ENCODE data around the gene LGMN.

The LGMN gene

DNA sequence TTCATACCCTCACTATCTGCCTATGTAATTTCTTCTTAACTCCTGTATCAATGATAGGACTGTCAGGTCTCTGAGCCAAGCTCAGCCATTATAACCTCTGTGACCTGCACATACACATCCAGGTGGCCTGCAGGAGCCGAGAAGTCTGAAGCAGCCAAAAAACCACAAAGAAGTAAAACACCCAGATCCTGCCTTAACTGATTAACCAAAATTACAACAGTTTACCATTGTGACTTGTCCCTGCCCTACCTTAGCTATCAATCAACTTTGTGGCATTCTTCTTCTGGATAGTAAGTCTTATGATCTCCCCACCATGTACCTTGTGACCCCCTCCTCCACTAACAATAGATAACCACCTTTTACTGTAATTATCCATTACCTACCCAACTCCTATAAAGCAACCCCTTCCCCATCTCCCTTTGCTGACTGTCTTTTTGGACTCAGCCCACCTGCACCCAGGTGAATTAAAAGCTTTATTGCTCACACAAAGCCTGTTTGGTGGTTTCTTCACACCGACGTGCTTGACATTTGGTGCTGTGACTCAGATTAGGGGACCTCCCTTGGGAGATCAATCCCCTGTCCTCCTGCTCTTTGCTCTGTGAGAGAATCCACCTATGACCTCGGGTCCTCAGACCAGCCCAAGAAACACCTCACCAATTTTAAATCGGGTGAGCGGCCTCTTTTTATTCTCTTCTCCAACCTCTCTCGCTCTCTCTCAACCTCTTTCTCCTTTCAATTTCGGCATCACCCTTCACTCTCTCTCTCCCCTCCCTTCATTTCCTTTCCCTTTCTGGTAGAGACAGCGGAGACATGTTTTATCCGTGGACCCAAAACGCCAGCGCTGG lies 11.5 kb upstream of the LGMN start:
- DNase-seq, result no peak

DNA sequence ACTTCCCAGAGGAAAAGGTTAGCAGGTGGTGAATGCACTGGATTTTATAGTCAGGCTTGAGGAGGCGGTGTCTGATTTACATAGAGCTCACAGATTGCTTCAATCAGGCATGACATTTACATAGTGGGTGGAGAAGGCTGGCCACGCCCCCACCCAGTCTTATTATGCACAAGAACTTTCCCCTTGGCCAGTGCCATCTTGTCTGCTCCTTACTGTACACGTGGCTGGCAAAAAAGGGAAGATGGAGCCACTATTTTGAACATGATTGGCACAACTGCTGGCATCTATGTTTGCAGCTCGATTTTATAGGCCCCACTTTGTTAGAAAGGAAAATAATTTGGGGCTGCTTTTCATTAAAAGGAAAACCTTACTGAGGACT lies 10.9 kb upstream of the LGMN start:
- DNase-seq, result no peak

DNA sequence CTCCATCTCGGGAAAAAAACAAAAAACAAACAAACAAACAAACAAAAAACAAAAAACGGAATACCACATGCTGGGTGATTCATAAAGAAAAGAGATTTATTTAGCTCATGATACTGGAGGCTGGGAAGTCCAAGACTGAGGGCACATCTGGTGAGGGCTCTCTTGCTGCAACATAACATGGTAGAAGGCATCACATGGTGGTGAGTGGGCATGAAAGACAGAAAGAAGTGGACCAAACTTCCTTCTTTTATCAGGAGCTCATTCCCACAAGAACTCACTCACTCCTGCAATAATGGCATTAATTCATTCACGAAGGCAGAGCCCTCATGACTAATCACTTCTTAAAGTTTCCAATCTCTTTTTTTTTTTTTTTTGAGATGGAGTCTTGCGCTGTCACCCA lies 8.0 kb upstream of the LGMN start:
- no peak for DNase-seq

DNA sequence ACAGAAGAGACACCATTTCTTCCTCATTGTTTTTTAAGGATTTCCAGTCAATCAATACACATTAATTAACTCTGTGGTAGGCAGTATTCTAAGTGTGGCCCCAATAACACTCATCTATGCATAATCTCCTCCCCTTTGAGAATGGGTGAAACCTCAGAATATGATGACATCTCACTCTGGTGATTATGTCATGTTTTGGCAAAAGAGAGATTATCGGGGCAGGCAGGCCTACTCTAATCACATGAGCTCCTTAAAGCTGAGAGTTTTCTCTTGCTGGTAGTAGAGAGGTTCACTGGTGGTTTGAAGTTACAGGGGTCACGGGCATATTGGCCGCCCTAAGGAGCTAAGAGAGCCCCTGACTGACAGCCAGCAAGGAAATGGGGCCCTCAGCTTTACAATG lies 7.1 kb upstream of the LGMN start:
- no peak for DNase-seq

DNA sequence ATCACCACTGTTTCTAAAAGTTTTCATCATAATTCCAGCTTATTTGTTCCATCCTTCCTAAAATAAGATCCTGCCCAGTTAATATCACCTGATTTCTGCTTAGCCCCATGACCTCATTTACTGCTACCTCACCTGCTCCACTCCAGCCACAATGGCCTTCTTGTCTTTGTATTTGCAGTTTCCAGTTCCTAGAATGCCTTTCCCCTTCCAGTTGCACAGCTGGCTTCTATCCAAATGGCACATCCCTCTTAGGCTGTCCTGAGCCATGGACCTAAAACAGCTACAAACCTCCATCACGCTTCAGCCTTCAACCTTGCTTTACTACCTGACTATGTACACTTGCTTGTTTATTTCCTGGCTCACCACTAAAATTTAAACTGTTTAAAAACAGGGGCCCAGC lies 6.5 kb upstream of the LGMN start:
- DNase-seq, result no peak

GRCh38 chr14:92753250-92753649 lies 4.8 kb upstream of the LGMN start:
- peak in 1 of 2 donors; percentile 53 for DNase-seq

DNA sequence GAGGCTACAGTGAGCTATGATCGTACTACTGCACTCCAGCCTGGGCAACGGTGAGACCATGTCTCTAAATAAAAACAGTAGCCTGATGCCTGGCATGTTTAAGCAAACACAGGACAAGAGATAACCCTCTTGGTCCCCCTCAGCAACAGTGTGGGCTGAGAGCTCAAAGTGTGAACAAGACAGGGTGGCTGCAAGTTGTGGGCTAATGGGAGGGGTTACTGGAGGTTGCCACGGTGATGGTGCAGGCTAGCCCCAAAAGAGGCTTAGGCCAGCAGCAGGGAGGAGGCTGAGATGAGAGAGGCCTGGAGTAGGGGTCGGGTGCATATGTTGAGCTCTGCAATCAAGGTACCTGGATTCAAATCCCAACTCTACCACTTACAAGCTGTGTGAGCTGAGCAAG lies 3.4 kb upstream of the LGMN start:
- DNase-seq, result no peak

- DNase-seq, result no peak
Measured at GRCh38 chr14:92750994-92751400, 2.6 kb upstream of the LGMN start.

- DNase-seq, result peak; percentile 73 to 75
Measured at GRCh38 chr14:92750222-92750728, 1.8 kb upstream of the LGMN start.

- DNase-seq, result no peak
Measured at GRCh38 chr14:92747701-92748258, 647 bp downstream of the LGMN start.

GRCh38 chr14:92744198-92744597 lies 4.2 kb downstream of the LGMN start:
- DNase-seq, result no peak

- DNase-seq, result no peak
Measured at GRCh38 chr14:92740440-92740839, 8.0 kb downstream of the LGMN start.

DNA sequence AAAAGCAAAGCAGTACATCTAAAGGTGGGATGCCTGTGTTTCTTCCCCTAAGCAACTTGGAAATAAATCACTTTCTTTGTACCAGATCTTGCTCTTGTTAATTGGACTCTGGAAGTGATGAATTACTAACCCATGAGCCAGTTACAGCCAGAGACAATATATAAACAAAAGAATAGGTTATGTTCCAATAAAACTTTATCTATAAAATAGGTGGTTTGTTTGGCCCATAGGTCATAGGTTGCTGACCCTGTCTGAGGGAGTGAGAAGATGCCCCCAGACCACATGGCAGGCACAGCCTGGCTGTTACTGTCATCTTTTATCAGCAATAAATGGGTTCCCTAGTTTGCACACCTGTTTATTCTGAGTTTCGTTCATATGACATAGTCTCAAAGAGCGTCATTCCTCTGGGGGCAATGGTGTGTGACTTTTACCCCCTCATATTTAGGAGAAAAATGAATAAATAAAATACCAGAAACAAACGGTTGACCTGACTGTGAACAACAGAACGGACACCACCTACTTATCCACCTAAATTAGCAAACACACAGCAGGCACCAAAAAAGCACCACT lies 10.7 kb downstream of the LGMN start:
- DNase-seq, result no peak

GRCh38 chr14:92737206-92737605 lies 11.2 kb downstream of the LGMN start:
- no peak for DNase-seq

GRCh38 chr14:92735344-92735743 lies 13.1 kb downstream of the LGMN start:
- no peak for DNase-seq

DNA sequence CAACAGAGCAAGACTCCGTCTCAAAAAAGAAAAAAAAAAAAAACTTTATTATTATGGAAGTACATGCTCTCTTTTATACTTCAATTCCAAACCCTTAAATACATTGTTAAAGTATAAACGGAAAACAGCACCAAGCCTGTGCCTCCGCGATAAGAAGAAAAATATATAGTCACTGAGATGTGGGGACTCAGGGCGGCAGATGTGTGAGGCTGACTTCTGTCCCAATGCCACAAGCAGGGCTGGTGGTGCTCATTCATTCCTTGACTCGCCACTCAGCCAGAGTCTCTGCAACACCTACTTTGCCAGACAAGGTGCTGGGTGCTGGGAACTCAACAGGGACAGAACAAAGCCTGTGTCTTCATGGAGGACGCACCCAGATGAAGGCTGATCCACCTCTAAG lies 13.8 kb downstream of the LGMN start:
- no peak for DNase-seq

DNA sequence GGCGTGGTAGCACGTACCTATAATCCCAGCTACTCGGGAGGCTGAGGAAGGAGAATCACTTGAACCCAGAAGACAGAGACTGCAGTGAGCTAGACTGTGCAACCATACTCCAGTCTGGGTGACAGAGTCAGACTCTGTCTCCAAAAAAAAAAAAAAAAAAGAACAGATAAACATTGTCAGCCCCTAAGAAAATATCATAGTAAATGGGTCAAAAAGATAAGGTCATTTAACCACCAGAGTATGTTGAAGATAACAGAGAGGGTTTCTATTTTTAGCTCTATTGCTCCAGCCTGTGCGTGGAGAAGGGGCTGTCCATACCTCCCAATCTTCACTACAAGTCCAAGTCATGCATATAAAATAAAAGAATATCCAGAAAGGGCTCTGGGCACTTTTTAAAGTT lies 15.4 kb downstream of the LGMN start:
- no peak for DNase-seq

GRCh38 chr14:92731622-92732115 lies 16.8 kb downstream of the LGMN start:
- DNase-seq, result no peak

DNA sequence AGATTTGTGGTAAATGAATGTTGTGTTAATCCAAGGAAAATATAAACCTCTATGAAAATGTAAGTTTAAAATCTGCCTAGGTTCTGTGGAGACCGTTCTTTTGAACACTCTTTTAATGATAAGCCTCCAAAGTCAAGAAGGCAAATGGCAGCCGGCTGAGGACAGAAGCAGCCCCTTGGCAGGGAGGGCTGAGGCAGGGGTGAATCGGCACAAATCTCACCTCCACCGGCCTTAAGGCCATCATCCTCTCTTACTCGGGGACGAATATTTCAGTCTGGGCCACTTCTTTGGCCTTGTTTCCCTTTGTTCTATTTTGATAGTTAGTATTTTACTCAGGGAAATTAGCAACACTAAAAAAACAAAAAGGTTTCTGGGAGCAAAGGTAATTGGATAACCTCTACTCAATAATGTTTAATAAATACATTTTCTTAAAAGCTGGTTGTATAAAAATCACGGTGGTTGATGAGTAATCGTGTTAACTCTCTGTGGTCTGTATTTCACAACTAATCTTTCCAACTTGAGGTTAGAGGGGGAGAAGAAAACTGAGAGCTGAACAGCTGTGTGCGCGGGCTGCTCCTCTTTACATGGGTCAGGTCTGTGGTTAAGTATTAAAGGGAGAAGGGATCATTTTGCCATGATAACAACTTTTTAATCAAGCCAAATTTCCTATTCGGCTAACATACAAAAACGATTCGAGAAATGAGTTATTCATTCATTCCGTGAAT lies 18.6 kb downstream of the LGMN start:
- no peak for DNase-seq

DNA sequence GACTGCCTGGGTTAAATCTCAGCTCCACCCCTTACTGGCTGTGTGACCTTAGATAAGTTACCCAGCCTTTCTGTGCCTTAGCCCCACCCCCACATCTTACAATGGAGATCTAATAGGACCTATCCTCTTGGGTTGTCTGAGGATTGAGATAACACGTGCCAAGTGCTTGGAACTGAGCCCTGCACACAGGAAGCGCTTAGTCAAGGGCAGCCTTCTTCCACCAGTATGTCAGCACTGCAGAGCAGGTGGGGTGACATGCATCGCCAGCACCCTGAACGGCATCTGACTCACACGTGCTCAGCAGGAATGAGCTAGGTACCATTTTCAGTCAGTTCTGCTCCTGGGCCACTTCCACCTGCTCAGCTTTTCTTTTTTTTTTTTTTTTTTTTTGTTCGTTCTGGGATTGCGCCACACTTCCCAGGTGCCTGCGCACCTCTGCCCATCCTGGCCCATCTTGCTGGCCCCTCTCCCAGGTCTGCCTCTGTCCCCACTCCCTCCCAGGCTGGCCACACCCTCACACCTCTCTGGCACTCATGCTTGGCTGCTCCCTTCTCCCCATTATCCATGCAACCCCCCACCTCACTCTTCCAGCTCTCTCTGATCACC lies 19.6 kb downstream of the LGMN start:
- peak in 1 of 2 donors; percentile 34 for DNase-seq

GRCh38 chr14:92726933-92727262 lies 21.5 kb downstream of the LGMN start:
- no peak for DNase-seq

- peak; percentile 50 to 75 for DNase-seq
Measured at GRCh38 chr14:92726135-92726932, 22.1 kb downstream of the LGMN start.
